Tibial nerve (tissue), 3 donors: Measurements from ENCODE around the gene SV2A.

ENCODE experiments used
- CTCF ChIP-seq, 5 experiments: fragments of 200-600 bp in 3 of 5; fragments of 450-650 bp in 2 of 5; sonication (generic) in 3 of 5; IDR thresholded peaks; one replicate each; pipeline ENCODE4 v1.5.1; 2016 to 2019; ENCODE audit warnings: antibody characterized with exemption in 5 of 5, mild to moderate bottlenecking in 3 of 5, moderate library complexity in 2 of 5
- POLR2A ChIP-seq, 2 donors: fragments of 450-650 bp; IDR thresholded peaks; one replicate each; pipeline ENCODE4 v1.6.1; 2017; ENCODE audit warnings: antibody characterized with exemption in 2 of 2, mild to moderate bottlenecking in 2 of 2, moderate library complexity in 2 of 2

- peak in 2 of 5 experiments; percentile 24 to 34 for TF ChIP-seq CTCF (IDR thresholded peaks at IDR 0.05)
- TF ChIP-seq POLR2A (IDR thresholded peaks at IDR 0.05) = peak; percentile 88 to 90
Observed at GRCh38 chr1:149887456-149888246, 30.0 kb downstream of the SV2A start.
